AG09309 (cell line): ENCODE measurements around the gene PNPLA4.
A peak's percentile ranks its signal among the peaks of the same experiment; 100 is the strongest.

Experiments used
- DNase-seq: peaks from one replicate; pipeline ENCODE4 v3.0.0-alpha.2; 2010; ENCODE audit warnings: low read depth
- H3K4me3 ChIP-seq: 2 replicates; pipeline ENCODE4 v1.5.1; 2011; ENCODE audit warnings: mild to moderate bottlenecking, low read depth, low read length, moderate library complexity; ENCODE audit not compliant: control insufficient read depth
- TF ChIP-seq, protein P1 (sequence below): IDR thresholded peaks from 2 replicates; pipeline ENCODE4 v1.5.1; 2011; ENCODE audit warnings: mild to moderate bottlenecking, low read depth, low read length, inconsistent platforms; ENCODE audit not compliant: insufficient read depth, control insufficient read depth; ENCODE audit errors: missing control alignments

PNPLA4 gene

GRCh38 chrX:7950865-7951264, 23.7 kb upstream of the PNPLA4 start:
- TF ChIP-seq, protein P1, sequence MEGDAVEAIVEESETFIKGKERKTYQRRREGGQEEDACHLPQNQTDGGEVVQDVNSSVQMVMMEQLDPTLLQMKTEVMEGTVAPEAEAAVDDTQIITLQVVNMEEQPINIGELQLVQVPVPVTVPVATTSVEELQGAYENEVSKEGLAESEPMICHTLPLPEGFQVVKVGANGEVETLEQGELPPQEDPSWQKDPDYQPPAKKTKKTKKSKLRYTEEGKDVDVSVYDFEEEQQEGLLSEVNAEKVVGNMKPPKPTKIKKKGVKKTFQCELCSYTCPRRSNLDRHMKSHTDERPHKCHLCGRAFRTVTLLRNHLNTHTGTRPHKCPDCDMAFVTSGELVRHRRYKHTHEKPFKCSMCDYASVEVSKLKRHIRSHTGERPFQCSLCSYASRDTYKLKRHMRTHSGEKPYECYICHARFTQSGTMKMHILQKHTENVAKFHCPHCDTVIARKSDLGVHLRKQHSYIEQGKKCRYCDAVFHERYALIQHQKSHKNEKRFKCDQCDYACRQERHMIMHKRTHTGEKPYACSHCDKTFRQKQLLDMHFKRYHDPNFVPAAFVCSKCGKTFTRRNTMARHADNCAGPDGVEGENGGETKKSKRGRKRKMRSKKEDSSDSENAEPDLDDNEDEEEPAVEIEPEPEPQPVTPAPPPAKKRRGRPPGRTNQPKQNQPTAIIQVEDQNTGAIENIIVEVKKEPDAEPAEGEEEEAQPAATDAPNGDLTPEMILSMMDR: no peak

DNA sequence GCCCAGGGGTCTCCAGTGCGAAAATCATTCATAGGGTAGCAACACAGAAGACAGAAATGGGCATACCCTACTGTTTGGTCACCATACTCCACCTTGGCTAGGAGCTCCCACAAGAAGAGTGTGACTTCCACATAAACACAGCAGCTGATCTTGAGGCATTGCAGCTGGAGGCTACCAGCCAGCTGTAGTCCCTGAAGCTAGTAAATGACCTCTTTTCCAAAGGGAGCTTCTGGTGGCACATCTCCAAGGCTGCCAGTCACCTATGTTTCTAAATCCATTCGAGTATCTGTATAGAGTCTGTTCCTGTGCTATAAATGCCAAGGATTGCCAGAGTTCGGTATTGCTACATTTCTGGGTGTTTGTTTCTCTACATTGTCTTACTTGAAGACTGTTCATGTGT, 21.3 kb upstream of the PNPLA4 start:
- no peak overlapping the region for H3K4me3 ChIP-seq
- no peak for DNase-seq
- TF ChIP-seq, protein P1: no peak

More at GRCh38 chrX:7950865-7951264, 23.7 kb upstream of the PNPLA4 start:
- no peak for DNase-seq
- H3K4me3 ChIP-seq: no peak overlapping the region

DNA sequence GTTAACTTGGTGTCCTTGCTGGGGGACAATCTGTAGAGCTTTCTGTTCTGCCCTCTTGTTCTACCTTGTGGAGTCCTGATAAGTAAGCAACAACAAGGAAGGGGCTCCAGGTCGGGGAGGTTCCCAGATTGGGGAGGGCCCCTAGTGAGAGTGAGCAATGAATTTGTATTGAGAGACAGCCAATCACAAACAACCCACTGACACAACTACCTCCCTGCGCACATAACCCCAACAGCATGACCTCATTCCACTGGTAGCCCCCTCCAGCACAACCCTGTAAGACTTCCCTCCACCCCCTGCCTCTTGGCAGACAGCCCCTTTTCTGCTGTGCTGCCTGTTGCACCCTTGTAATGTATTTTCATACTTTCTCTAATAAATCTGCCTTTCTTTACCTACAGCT, 19.7 kb upstream of the PNPLA4 start:
- no peak overlapping the region for H3K4me3 ChIP-seq
- DNase-seq: no peak
- TF ChIP-seq, protein P1: no peak

- H3K4me3 ChIP-seq: no peak overlapping the region
- TF ChIP-seq, protein P1: no peak
- DNase-seq: no peak
Observed at GRCh38 chrX:7943600-7944245, 16.5 kb upstream of the PNPLA4 start.

DNA sequence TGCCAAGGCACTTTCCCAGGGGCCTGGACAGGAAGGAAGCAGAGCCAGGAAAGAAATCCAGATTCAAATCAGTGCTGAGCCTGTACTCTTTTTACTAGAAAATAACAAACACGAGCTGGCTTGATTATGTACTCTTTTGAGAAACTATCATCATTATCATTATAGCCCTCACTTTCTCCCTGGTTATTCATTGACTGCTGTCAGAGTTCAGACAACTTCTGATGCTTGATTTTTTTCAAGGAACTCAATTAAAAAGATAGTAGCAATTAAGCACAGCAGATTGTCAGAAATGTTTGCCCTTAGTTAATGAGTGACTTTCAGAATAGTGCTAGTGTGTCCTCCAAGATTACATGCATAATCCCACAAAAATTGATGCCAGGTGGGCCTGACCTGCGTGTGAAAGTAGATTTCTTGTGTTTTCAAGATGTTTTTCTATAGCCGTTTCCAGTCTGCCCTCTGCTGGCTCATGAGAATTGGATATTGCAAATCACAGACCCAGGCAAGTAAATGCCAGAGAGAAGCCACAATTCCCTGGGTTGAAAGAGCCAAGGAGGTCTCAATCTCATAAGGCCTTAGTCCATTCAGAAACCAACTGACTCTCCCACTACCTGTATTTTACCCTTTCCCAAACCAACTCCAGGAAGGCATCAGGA, 14.3 kb upstream of the PNPLA4 start:
- DNase-seq: no peak
- no peak overlapping the region for H3K4me3 ChIP-seq
- TF ChIP-seq, protein P1: peak; percentile 46

- no peak overlapping the region for H3K4me3 ChIP-seq
- DNase-seq: no peak
- TF ChIP-seq, protein P1: no peak
Observed at GRCh38 chrX:7934026-7934425, 6.8 kb upstream of the PNPLA4 start.
